Measurements from ENCODE around the gene TARBP2.
"Not testable (repeated sequence)": the region's sequence is repeated elsewhere in the genome, so short reads cannot be mapped to it uniquely, and the experiment has no call there.

Gene TARBP2

GRCh38 chr12:53476769-53477209 is 24.3 kb upstream of the TARBP2 start:
- DNase-seq: peak; percentile 63

GRCh38 chr12:53478865-53479264 is 22.2 kb upstream of the TARBP2 start:
- no peak for DNase-seq

GRCh38 chr12:53479331-53479730 is 21.8 kb upstream of the TARBP2 start:
- no peak for DNase-seq

- DNase-seq: peak; percentile 29
Measured at GRCh38 chr12:53480491-53481442, 20.3 kb upstream of the TARBP2 start.

GRCh38 chr12:53481458-53481857 is 19.6 kb upstream of the TARBP2 start:
- DNase-seq: not testable (repeated sequence)

DNA sequence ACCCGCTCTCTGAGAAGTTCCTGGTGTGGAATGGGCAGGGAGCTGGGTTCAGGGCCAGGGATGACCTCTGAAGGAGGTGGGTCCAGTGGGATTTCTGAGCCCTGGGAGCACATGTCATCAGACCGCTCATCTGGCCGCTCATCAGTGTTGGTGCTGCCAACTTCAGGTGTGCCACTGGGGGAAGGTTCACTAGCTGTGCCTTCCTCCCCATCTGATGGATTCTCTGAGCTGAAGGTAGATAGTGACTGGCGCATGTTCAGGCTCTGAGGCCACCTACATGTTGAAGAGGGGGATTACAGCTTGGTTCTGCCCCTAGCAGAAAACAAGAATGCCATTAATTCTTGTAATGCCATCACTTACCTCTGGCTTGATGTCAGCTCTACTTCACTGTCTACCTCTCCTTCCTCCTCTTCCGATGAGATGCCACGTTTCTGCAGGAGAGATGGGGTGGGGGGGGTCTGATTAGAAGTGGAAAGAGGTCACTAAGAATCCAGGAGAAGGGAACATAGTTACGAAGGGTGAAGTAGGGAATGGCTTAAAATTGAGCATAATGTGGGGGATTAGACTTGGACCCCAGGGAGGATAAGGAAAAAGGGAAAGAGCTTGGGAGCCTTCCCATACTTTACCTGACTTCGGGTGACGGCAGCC is 19.0 kb upstream of the TARBP2 start:
- peak; percentile 65 for DNase-seq

GRCh38 chr12:53482626-53483168 is 18.4 kb upstream of the TARBP2 start:
- no peak for DNase-seq

DNA sequence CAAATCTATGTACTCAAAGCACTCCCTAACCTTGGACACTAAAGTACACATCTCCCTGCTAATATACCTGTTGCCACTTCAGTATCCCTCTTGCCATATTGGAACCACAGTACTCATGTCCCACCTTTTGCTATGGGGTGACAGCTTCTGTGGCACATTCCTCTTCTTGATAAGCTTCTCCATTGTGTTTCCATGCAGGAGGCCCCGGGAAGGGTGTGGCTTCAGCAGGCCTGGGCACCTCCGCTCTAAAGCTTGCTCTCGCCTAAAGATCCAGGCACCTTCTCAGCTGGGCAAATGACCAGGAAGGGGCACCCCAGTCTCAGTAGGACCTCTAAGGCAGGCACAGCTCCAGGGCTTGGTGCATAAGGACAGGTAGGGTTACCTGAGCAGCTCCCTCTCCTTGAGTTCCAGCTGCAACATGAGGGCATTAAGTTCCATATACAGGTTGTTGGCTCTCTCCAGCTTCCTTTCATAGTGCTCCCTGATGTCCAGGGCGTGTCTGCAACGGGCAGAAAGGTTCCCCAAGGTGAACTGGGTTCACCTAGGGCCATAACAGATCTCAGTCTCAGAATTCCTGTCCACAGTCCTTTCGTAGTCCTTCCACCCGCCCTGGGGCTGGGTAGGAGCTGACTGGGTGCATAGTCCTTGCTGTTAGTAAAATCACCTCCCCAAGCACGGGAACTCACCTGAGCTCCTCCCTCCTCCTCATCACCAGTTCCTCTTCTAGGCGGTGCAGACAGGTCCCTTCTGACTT is 17.7 kb upstream of the TARBP2 start:
- DNase-seq: peak; percentile 40

DNA sequence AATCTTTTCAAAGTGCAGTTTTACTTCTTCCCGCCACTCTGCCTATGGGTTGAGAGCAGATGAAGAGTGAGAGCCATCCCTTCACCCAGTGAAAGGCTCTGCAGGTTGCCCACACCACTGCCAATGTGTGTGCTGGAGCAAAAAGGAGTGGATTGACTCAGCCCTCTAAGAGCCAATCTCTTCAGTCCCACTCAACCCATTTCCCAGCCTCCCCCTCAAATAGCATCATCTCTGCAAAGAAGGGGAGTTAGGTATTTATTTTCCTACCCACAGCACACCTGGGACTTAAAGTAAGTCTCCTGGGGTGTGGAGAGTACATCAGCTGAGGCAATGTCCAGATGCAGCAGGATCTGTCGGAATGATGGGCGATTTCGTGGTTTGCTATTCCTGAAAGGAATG is 17.1 kb upstream of the TARBP2 start:
- peak; percentile 23 for DNase-seq

- DNase-seq: no peak
Measured at GRCh38 chr12:53484686-53485575, 16.2 kb upstream of the TARBP2 start.

DNA sequence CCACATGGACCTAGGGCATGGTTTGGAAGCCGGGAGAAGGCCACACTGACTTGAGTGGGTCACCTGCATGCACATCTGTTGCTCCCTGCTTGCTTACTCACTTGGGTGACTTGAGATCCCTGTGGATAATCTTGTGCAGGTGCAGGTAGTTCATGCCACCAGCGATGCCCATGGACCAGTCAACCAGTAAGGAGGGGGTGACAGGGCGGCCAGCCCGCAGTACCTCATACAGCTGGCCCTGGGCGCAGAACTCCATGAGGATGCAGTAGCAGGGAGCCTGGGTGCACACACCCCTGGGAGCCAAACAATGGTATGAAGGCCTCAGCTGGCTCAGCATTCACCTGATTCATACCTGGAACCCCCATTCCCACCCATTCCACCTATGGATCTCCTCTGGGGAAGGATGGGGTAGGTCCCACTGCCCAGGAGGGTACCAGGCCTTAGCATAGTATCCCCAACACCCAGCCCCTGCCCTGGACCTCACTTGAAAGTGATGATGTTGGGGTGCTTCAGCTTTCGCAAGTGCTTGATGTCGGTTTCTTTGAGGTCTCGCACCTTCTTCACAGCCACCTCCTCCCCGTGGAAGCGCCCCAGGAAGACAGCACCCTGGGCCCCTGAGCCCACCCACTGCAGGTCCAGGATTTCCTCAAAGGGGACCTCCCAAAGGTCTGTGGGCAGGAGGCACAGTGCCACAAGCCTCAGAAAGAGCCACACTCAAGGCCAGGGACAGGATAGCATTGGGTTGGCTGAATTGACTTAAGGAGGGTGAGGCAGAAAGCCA is 14.9 kb upstream of the TARBP2 start:
- DNase-seq: no peak

- DNase-seq: no peak
Measured at GRCh38 chr12:53486736-53487487, 14.2 kb upstream of the TARBP2 start.

DNA sequence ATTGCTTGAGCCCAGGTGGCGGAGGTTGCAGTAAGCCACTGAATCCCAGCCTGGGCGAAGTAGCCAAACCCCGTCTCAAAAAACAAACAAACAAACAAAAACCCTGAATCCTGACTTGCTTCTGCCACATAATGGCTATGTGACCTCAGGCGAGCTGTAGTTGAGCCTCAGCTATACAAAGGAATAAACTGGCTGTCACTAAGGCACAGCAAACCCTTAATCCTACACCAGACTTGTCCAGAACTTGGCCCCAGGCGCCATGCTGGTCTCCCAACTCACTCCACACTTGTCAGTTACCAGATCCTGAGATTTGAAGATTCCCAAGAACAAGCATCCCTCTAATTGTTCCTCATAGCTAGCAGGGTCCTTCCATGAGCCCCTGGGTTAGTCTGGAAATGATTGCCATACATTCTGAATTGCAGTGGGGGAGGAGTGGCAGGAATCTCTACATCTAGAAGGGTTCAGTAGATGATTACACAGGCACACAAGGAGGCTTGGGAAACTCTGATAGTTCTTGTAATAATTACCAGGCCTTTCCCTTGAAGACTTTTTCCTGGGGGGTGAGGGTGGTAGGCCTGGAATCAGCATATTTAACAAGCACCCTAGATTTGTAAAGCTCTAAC is 11.7 kb upstream of the TARBP2 start:
- no peak for DNase-seq

- no peak for DNase-seq
Measured at GRCh38 chr12:53492188-53492587, 8.9 kb upstream of the TARBP2 start.

- DNase-seq: peak; percentile 94
Measured at GRCh38 chr12:53492830-53493609, 8.1 kb upstream of the TARBP2 start.

GRCh38 chr12:53493610-53494391 is 7.3 kb upstream of the TARBP2 start:
- no peak for DNase-seq

DNA sequence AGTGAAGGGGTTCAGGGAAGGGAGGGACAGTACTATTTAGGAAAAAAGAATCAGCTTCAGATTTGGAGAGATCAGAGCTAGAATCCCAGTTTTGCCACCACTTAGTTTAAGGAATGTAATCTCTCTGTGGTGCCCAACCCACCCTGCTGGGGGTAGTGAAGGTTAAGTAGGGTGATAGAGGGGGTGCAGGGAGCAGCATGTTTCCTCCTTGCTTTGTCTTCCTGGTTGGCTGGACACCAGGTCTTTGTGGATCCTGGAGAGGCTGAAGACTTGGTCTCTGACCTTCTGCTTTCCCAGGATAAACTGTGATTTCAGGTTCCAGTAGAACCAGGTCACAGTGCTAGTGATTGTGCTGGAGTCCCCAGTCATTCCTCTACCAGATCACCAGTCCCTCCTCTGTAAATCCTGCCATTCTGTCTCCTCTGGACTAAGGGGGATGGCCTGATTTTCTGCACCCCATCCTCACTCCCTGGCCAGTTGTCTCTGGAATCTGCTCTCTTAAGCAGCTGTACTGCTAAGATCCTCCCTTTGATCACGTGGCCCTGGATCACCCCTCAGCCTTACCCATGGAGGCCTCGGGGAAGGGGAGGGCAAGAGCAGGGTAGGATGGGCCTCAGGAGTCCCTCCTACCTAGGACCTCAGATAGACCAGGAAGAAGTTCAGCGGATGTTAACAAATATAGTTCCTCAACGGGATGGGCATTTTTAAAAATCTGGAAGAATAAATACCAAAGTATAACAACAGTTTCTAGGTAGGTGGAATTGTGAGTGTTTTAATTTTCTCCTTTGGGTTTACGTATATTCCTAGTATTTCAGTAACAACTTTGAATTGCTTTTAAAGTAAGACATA is 5.0 kb upstream of the TARBP2 start:
- DNase-seq: peak; percentile 60

DNA sequence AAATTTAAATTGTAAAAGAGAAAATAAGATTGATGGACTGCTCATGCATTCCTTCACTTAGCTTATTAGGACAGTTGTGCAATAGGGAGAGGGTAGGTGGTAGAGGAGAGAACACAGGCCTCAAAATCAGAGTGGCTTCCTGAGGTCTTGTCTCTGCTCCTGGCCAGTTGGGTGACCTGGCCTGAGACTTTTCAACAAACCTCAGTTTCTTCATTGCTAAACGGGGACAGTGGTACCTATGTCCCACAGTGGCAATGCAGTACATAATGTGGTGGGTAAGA is 4.4 kb upstream of the TARBP2 start:
- no peak for DNase-seq

Data from hematopoietic multipotent progenitor cell treated with erythropoietin and hydrocortisone succinate and interleukin-3 and kit ligand, for 4 days (in vitro differentiated cells).